KG1 (cell line): ENCODE measurements around the gene LRRC27.
"Not testable (repeated sequence)": the region's sequence is repeated elsewhere in the genome, so short reads cannot be mapped to it uniquely, and the experiment has no call there.

Source experiments
- DNase-seq: peaks from one replicate; lab custom pipeline; 2025; lab: John Stamatoyannopoulos, UW

Gene LRRC27

GRCh38 chr10:132331601-132332432 is at the start of gene LRRC27:
Gene LRRC27, plus strand, starts transcription at chr10:132332193. Its CDS starts 1,332 bp downstream, at chr10:132333525.
- DNase-seq: peak; percentile 92

- no peak for DNase-seq
These were observed 49.1 kb upstream of the LRRC27 start for GRCh38 chr10:132282667-132283603.

- no peak for DNase-seq
These were observed 48.2 kb upstream of the LRRC27 start for GRCh38 chr10:132283604-132284382.

GRCh38 chr10:132289439-132289838 is 42.6 kb upstream of the LRRC27 start:
- DNase-seq: no peak

- DNase-seq: no peak
These were observed 41.4 kb upstream of the LRRC27 start for GRCh38 chr10:132290631-132291030.

DNA sequence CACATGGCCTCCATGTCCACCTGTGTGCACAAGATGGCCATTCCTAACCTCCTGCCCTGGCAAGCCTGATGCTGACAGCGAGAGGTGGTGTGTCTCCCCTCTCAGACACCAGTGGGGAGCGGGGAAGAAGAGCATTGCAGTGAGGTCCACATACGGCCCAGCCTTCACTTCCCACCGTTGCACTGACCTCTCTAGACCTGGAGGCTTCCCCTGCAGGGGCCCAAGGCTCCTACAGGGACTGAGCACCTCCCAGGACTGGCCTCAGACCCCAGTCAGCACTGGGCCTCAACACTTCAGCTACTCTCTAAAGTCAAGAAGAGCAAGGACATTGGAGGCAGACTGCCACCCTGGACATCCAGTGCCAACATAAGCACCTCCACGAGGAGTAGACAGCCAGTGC is 40.2 kb upstream of the LRRC27 start:
- no peak for DNase-seq

DNA sequence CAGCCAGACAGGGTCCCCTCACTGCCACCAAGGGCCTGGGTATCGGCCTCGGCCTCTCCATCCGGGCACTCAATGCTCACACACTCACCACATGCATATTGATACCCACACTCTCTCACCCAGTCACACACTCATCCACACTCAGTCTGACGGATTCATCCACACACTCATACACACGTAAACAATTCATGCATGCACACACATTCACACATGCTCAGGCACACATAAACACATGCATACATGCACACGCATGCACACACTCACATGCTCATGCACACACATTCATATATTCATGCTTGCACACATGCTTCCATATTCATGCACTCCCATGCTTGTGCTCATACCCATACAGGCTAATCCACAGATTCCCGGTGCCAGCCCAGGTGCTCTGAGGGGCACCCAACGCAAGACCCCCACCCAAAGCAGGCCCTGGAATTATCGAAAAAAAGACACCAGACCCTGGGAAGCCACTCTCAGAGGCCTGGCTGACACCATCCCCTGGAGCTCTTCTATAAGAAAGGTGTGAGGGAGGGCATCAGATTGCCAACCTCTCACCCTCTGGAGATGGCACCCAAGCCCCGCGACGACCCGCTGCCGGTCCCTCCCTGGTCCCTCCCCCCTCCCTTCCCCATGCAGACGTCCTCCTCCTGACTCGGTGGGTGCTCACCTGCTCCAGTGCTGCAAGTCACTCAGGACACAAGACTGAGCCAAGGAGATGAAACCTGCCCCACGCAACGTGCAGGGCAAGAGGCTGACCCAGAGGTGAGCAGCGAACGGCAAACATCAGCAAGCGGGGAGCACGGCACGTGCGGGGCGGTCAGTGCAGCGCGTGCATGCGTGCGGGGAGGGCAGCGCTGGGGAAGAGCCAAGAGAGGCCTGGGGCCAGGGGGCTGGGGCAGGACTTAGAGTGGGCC is 39.4 kb upstream of the LRRC27 start:
- DNase-seq: no peak

DNA sequence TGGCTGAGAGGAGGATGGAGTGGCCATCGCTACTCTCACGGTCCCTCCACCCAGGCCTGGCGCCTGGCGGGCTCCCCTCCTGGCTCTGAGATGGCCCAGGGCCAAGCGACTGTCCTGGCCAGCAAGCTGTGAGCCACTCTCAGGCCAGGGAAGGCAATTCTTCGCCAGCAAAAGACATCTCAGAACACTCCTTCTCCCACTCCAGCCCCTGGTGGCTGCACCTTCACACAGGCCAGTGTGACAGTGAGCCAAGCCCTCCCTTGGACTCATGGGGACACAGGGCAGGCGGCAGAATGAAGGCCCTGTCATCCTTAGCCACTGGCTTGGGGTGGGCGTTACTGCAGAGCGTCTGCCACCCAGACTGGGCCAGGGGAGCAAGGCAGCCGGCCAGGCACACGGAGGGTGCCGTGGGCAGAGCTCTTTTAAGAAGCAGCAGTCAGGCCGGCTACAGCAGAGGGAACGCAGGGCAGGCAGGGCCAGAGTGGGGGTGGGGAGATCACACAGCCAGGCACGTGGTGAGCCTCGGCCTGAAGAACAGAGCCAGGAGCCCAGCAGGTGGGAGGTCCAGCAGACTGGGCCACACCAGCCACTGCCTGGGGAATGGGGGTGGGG is 38.7 kb upstream of the LRRC27 start:
- no peak for DNase-seq

GRCh38 chr10:132293813-132294520 is 38.0 kb upstream of the LRRC27 start:
- DNase-seq: no peak

DNA sequence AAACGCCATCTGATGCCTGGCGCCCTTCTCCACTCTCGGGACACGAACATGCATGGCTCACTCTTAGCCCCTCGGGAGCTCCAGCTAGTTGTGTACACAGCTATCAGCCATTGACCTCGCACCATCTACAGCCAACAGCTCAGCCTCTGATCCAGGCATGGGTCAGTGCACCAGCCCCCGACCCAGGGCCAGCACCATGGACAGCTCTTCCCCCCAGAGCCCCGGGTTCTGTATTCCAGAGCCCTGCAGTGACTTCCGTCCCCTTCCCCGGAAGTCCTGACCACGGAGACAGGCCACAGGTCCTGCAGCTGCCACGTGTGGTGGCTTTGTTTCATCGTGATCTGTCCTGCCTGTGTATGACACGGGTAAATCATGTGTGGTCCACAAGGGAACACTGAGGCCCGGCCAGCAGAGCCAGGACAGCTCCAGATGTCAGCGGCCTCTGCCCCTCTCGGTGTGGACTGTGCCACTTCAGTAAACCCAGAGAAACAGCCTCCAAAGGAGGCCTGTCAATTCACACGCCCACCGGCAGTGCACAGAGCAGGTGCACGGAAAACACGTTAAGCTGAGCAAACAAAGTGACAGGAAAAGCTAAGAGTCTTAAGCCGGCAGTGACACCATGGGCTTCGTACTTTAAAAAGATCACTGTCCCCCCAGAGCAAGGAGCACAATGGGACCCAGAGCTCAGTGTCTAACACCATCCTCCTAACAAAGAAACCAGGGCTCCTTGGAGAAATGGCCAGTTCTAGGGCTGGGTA is 37.3 kb upstream of the LRRC27 start:
- DNase-seq: no peak

GRCh38 chr10:132295481-132295880 is 36.5 kb upstream of the LRRC27 start:
- DNase-seq: not testable (repeated sequence)

GRCh38 chr10:132296666-132297443 is 35.1 kb upstream of the LRRC27 start:
- DNase-seq: no peak

DNA sequence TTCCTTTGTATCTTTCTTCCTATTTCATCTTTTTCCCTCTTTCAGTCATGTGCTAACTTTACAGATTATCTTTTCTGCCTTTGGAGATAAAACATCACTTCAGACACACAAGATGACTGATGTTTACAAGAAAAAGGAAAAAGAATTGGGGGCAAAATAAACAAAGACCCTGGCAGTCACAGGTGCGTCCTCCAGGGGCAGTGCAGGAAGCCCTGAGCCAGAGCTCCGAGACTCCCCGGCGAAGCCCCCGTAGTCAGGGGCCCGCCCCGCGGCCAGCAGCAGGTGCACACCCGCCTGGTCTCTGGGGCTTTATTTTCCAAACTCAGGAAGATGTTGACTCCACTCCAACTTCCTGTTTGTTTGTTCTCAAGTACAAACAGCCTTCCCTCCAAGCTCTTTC is 34.5 kb upstream of the LRRC27 start:
- DNase-seq: no peak

DNA sequence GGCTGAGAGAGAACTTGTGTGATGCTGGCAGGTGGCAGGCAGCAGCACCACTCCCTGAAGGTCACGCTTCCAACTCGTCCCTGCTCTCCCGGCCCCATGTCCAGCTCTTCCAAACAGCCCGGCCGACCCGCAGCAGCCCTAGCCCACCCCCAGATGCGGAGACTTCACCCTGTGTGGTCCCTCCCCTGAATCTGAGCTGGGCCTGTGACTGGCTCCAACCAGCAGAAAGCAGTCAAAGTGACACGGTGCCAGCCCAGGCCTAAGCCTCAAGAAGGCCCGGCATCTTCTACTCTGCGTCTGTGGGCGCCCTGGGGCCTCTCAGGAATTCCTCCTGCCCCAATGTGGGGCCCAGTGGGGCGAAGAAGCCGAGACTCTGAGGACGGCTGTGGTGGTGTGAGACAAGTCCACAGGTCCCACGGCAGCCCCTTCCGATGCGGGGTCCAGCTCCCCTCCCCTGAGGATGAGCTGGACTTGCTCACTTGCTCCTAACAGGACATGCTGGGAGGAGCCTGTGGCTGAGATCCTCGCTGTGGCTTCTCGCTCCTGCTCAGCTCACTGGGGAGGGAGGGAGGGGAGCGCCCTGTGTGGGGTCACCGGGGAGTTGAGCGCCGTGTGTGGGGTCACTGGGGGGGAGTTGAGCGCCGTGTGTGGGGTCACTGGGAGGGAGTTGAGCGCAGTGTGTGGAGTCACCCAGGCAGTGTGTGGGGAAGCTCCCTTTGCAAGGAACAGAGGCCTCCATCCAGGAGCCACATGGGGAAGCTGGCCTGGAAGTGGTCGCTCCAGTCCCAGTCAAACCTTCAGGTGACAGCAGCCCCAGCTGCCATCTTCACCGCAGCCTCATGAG is 33.7 kb upstream of the LRRC27 start:
- DNase-seq: no peak

DNA sequence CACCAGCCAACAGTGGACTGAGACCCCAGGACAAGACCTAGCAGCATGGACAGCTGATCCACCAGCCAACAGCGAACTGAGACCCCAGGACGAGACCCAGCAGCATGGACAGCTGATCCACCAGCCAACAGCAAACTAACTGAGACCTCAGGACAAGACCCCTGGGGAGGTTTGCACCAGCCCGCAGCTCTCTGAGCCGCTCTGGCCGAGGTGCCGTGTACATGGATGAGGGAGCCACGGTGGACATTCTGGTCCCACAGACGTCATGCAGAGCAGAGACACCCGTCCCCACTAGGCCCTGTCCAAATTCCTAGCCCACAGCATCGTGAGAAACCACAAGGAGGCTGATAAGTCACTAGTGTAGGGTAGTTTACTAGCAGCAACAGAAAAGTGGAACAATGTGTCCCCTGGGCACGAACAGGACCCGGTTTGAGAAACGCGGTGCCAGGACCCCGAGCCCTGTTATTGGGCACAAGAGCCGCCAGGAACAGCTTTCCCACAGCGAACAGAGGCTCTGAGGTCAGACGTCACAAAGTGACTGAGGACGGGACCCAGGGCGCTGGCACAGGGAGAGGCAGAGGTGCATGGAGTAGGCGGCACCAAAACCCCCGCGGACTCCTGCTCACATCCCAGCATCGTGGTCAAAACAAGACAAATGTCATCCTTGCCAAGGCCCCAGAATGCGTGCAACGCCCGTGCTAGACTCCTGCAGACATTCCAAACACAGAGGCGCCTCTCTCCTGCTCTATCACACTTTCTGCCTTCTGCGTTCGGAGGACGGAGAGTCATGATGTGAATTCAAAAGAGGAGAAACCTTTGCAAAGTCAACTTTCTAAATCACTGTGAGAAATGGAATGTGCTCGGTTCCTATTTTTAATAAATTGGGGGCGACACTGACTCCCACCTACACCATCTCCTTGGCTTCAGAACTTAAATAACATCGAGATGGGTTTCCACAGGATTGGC is 32.3 kb upstream of the LRRC27 start:
- no peak for DNase-seq

DNA sequence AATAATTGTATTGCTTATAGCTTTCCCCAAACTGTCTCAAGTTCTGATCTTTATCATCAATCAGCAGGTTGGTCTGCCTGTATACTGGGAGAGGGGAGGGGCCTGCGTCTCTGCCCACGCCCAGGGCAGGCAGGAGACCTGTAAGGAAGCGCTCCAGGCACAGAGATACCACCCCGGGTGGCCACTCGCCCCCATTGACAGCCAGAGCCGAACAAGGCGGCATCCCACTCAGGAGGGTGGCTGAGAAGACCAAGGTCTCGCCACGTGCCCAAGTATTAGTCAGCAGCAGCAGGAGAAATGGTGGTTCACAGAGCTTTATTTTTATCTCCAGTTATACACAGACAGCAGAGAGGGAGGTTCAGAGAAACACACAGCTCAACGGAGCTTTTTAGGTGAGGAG is 31.4 kb upstream of the LRRC27 start:
- no peak for DNase-seq
